ENCODE results near the gene SPRR2B. TPM values are rescaled to one million over a fixed set of nuclear protein-coding genes. Genes with fewer than 3 reads are reported as not detected.
"Not testable (repeated sequence)": the region's sequence is repeated elsewhere in the genome, so short reads cannot be mapped to it uniquely, and the experiment has no call there.

The SPRR2B gene
- not detected in 2 replicates for total RNA-seq (2022)
- Bru-seq, nascent RNA: not detected
- not detected for BruChase-seq, experiment 1, labeled RNA remaining after a 2-hour chase
- BruChase-seq, experiment 2, labeled RNA remaining after a 6-hour chase: not detected
- long read RNA-seq: 0 reads

- TF ChIP-seq CTCF (IDR thresholded peaks at IDR 0.05; ENCODE audit: insufficient read depth in 1 of 2, low read depth in 1 of 2, low read length in 1 of 2, severe bottlenecking in 1 of 2, unreplicated experiment in 1 of 2): no peak
- no peaks in the 10 kb centered on the region for H3K36me3 Mint-ChIP-seq (ENCODE audit: insufficient read depth, unreplicated experiment)
- ChIA-PET POLR2A (no interaction called here), CTCF (no interaction called here)
- H3K4me1 Mint-ChIP-seq (ENCODE audit: low read depth, unreplicated experiment): no peaks in the 10 kb centered on the region
- peaks cover 7% of the 10 kb centered on the region for H3K27me3 Mint-ChIP-seq (ENCODE audit: insufficient read depth, unreplicated experiment)
- no TSS peak for BruUV-seq (replicated peaks)
- no peaks in the 10 kb centered on the region for H3K9me3 ChIP-seq
- no peaks in the 10 kb centered on the region for H3K9me3 Mint-ChIP-seq (ENCODE audit: unreplicated experiment)
- no peak for DNase-seq
- H3K4me3 Mint-ChIP-seq (ENCODE audit: unreplicated experiment): no peak within 1 kb of the TSS
- intact Hi-C loops (cut with micrococcal nuclease; ENCODE audit: unreplicated experiment): no loop called here
- H3K4me1 ChIP-seq: no peaks in the 10 kb centered on the region
- H3K27ac Mint-ChIP-seq (ENCODE audit: unreplicated experiment): no peak within 1 kb of the TSS
- H3K36me3 ChIP-seq (ENCODE audit: control insufficient read depth, insufficient read depth, low read length): no peaks in the 10 kb centered on the region
- H3K27me3 ChIP-seq (replicated peaks; ENCODE audit: control insufficient read depth, insufficient read depth, low read length): no peaks in the 10 kb centered on the region
- no peak within 1 kb of the TSS for H3K4me3 ChIP-seq (ENCODE audit: low read depth, low read length)
These were observed at the start of gene SPRR2B for GRCh38 chr1:153071511-153071910. TSS of gene SPRR2B (minus strand) at chr1:153071611. CDS start at chr1:153070839, 772 bp downstream.

- no peak for DNase-seq
- no peaks in the 10 kb centered on the region for H3K36me3 ChIP-seq (ENCODE audit: control insufficient read depth, insufficient read depth, low read length)
- ChIA-PET CTCF (no interaction called here), POLR2A (no interaction called here)
- no peak overlapping the region for H3K4me3 ChIP-seq (ENCODE audit: low read depth, low read length)
- no TSS peak for BruUV-seq (replicated peaks)
- Mint-ChIP-seq H3K9me3 (ENCODE audit: unreplicated experiment) (peaks cover 12% of the 10 kb centered on the region), H3K27ac (ENCODE audit: unreplicated experiment) (no peak overlapping the region), H3K4me1 (ENCODE audit: low read depth, unreplicated experiment) (no peaks in the 10 kb centered on the region), H3K4me3 (ENCODE audit: unreplicated experiment) (no peak overlapping the region), H3K27me3 (ENCODE audit: insufficient read depth, unreplicated experiment) (peaks cover 20% of the 10 kb centered on the region), H3K36me3 (ENCODE audit: insufficient read depth, unreplicated experiment) (no peaks in the 10 kb centered on the region)
- no peak for TF ChIP-seq CTCF (IDR thresholded peaks at IDR 0.05; ENCODE audit: insufficient read depth in 1 of 2, low read depth in 1 of 2, low read length in 1 of 2, severe bottlenecking in 1 of 2, unreplicated experiment in 1 of 2)
- intact Hi-C loops (cut with micrococcal nuclease; ENCODE audit: unreplicated experiment): no loop called here
- no peaks in the 10 kb centered on the region for H3K27me3 ChIP-seq (replicated peaks; ENCODE audit: control insufficient read depth, insufficient read depth, low read length)
- H3K9me3 ChIP-seq: no peaks in the 10 kb centered on the region
- no peaks in the 10 kb centered on the region for H3K4me1 ChIP-seq
These were observed 49.5 kb upstream of the SPRR2B start for GRCh38 chr1:153120945-153121344.

DNA sequence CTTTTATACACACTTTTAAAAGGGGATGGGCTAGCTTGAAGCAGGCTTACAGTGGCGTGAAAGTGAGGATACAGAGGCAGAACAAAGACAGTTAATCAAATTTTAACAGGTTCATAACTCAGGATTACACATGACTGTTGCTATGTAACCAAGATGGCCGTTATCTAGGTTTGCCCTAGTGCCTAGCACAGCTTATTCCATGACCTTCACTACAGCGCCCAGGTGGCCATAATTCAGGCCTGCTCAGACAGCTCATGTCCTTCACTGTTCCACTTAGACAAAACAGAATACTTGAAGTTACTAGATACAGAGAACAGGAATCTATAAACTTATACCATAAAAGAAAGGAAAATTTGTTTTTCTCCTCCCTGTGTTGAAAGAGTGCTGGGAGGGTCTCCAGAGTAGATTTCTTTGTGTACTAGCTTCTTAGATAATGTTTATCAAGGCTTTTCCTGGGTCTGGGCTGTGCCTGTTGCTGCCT, 48.1 kb upstream of the SPRR2B start:
- H3K4me3 Mint-ChIP-seq (ENCODE audit: unreplicated experiment): no peak overlapping the region
- H3K36me3 Mint-ChIP-seq (ENCODE audit: insufficient read depth, unreplicated experiment): no peaks in the 10 kb centered on the region
- no peak for TF ChIP-seq CTCF (IDR thresholded peaks at IDR 0.05; ENCODE audit: insufficient read depth in 1 of 2, low read depth in 1 of 2, low read length in 1 of 2, severe bottlenecking in 1 of 2, unreplicated experiment in 1 of 2)
- ChIA-PET CTCF (no interaction called here), POLR2A (no interaction called here)
- no peaks in the 10 kb centered on the region for H3K27me3 ChIP-seq (replicated peaks; ENCODE audit: control insufficient read depth, insufficient read depth, low read length)
- DNase-seq: no peak
- intact Hi-C loops (cut with micrococcal nuclease; ENCODE audit: unreplicated experiment): no loop called here
- no peaks in the 10 kb centered on the region for H3K9me3 ChIP-seq
- no TSS peak for BruUV-seq (replicated peaks)
- no peaks in the 10 kb centered on the region for H3K4me1 Mint-ChIP-seq (ENCODE audit: low read depth, unreplicated experiment)
- H3K9me3 Mint-ChIP-seq (ENCODE audit: unreplicated experiment): peaks cover 2% of the 10 kb centered on the region
- H3K4me1 ChIP-seq: no peaks in the 10 kb centered on the region
- H3K27ac Mint-ChIP-seq (ENCODE audit: unreplicated experiment): no peak overlapping the region
- H3K27me3 Mint-ChIP-seq (ENCODE audit: insufficient read depth, unreplicated experiment): peaks cover 16% of the 10 kb centered on the region
- no peaks in the 10 kb centered on the region for H3K36me3 ChIP-seq (ENCODE audit: control insufficient read depth, insufficient read depth, low read length)
- no peak overlapping the region for H3K4me3 ChIP-seq (ENCODE audit: low read depth, low read length)

DNA sequence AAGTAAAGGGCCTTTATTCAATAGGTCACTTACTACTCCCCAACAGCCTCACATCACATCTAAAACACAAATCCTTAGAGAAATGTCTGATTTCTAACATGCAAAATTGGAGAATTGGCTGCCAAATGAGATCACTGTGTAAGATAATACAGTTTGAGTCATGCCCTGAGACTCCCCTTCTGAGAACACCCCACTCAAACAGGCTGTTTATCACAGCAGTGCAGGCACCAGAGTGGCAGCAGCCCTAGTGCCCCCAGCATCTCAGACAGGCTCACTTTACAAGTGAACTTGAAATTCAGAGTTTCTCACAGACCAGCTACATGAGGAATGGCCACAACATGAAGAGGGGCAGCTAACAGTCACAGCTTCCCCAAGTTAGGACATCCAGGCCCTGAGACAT, 43.9 kb upstream of the SPRR2B start:
- intact Hi-C loops (cut with micrococcal nuclease; ENCODE audit: unreplicated experiment); H3K9me3 ChIP-seq; H3K4me3 ChIP-seq (ENCODE audit: low read depth, low read length); POLR2A ChIA-PET; H3K27ac Mint-ChIP-seq (ENCODE audit: unreplicated experiment); H3K4me1 Mint-ChIP-seq (ENCODE audit: low read depth, unreplicated experiment); H3K27me3 ChIP-seq (replicated peaks; ENCODE audit: control insufficient read depth, insufficient read depth, low read length); H3K4me3 Mint-ChIP-seq (ENCODE audit: unreplicated experiment); CTCF ChIA-PET; BruUV-seq (replicated peaks); H3K36me3 Mint-ChIP-seq (ENCODE audit: insufficient read depth, unreplicated experiment); H3K9me3 Mint-ChIP-seq (ENCODE audit: unreplicated experiment); H3K4me1 ChIP-seq; H3K36me3 ChIP-seq (ENCODE audit: control insufficient read depth, insufficient read depth, low read length); DNase-seq: not testable (repeated sequence)
- peaks cover 14% of the 10 kb centered on the region for H3K27me3 Mint-ChIP-seq (ENCODE audit: insufficient read depth, unreplicated experiment)
